Neural progenitor cell (in vitro differentiated cells): ENCODE data around the gene ANKHD1. TPM values are rescaled to one million over a fixed set of nuclear protein-coding genes. Genes with fewer than 3 reads are reported as not detected.
A peak's percentile ranks its signal among the peaks of the same experiment; 100 is the strongest.

ENCODE experiments used
- DNase-seq: peaks from one replicate; pipeline ENCODE4 v3.0.0-alpha.2; 2016; ENCODE audit warnings: low spot score
- H2AFZ ChIP-seq: fragments of 200-600 bp; sonication (generic); replicated peaks from 2 replicates; pipeline ENCODE4 v1.6.1; 2016; ENCODE audit warnings: antibody characterized with exemption
- H3F3A ChIP-seq: fragments of 200-600 bp; sonication (generic); 2 replicates; pipeline ENCODE4 v1.6.1; 2016; ENCODE audit warnings: antibody characterized with exemption, low read depth
- H3K27ac ChIP-seq: fragments of 200-600 bp; sonication (generic); 2 replicates; pipeline ENCODE4 v1.5.1; 2016; ENCODE audit warnings: mild to moderate bottlenecking
- H3K27me3 ChIP-seq: fragments of 200-600 bp; sonication (generic); 2 replicates; pipeline ENCODE4 v1.6.1; 2016; ENCODE audit warnings: mild to moderate bottlenecking, moderate library complexity
- H3K36me3 ChIP-seq: fragments of 200-600 bp; sonication (generic); 2 replicates; pipeline ENCODE4 v1.5.1; 2016
- H3K4me1 ChIP-seq: fragments of 200-600 bp; sonication (generic); 2 replicates; pipeline ENCODE4 v1.6.1; 2016; ENCODE audit warnings: mixed run types
- H3K4me2 ChIP-seq: fragments of 200-600 bp; sonication (generic); 2 replicates; pipeline ENCODE4 v1.6.1; 2016
- H3K4me3 ChIP-seq: fragments of 200-600 bp; sonication (generic); 2 replicates; pipeline ENCODE4 v1.5.1; 2016
- H3K79me2 ChIP-seq: fragments of 200-600 bp; sonication (generic); 2 replicates; pipeline ENCODE4 v1.6.1; 2016; ENCODE audit warnings: low read depth
- H3K9ac ChIP-seq: fragments of 200-600 bp; sonication (generic); 2 replicates; pipeline ENCODE4 v1.6.1; 2016
- H3K9me3 ChIP-seq: fragments of 200-600 bp; sonication (generic); 2 replicates; pipeline ENCODE4 v1.5.1; 2016; ENCODE audit warnings: low read depth
- H4K20me1 ChIP-seq: fragments of 200-600 bp; sonication (generic); 2 replicates; pipeline ENCODE4 v1.6.1; 2016; ENCODE audit warnings: low read depth
- H3K27ac Mint-ChIP-seq: 3 replicates; pipeline ENCODE4 v1.8.0; 2021; ENCODE audit warnings: mixed read lengths
- H3K27me3 Mint-ChIP-seq: 2 replicates; pipeline ENCODE4 v1.8.0; 2022; ENCODE audit warnings: low read depth, mild to moderate bottlenecking, inconsistent platforms, moderate library complexity, mixed read lengths; ENCODE audit not compliant: insufficient read depth
- H3K36me3 Mint-ChIP-seq: 3 replicates; pipeline ENCODE4 v1.8.0; 2021; ENCODE audit warnings: mixed read lengths
- H3K4me1 Mint-ChIP-seq: 3 replicates; pipeline ENCODE4 v1.8.0; 2021; ENCODE audit warnings: mixed read lengths
- H3K4me3 Mint-ChIP-seq: 3 replicates; pipeline ENCODE4 v1.8.0; 2021; ENCODE audit warnings: mild to moderate bottlenecking, moderate library complexity, mixed read lengths
- H3K9me3 Mint-ChIP-seq: 3 replicates; pipeline ENCODE4 v1.8.0; 2020; ENCODE audit warnings: mixed read lengths
- CTCF ChIP-seq: fragments of 200-600 bp; sonication (generic); IDR thresholded peaks from 2 replicates; pipeline ENCODE4 v1.5.1; 2017; ENCODE audit warnings: antibody characterized with exemption, mild to moderate bottlenecking
- EZH2 ChIP-seq: fragments of 200-600 bp; sonication (generic); IDR thresholded peaks from 2 replicates; pipeline ENCODE4 v1.6.1; 2017; ENCODE audit warnings: antibody characterized with exemption, mild to moderate bottlenecking, moderate library complexity
- EZH2phosphoT487 ChIP-seq: fragments of 200-600 bp; sonication (generic); IDR thresholded peaks from 2 replicates; pipeline ENCODE4 v1.6.1; 2017; ENCODE audit warnings: antibody characterized with exemption
- total RNA-seq: library from RNA; depleted of rRNA; stranded (reverse); fragments of >200 nt; gene quantifications from 2 replicates; pipeline ENCODE4 v1.2.3, GENCODE V29; 2015; ENCODE audit warnings: low replicate concordance

ANKHD1 gene
- total RNA-seq, 1 donor from 2014 or later = 110 TPM

GRCh38 chr5:140553657-140554056 lies 152.0 kb downstream of the ANKHD1 start:
- H3K27me3 ChIP-seq = no peaks in the 10 kb centered on the region
- no peak for TF ChIP-seq EZH2
- no peak for TF ChIP-seq CTCF
- TF ChIP-seq EZH2phosphoT487 = no peak
- no peak overlapping the region for H3K9ac ChIP-seq
- no peaks in the 10 kb centered on the region for H3K36me3 ChIP-seq
- H3K4me3 ChIP-seq = no peak overlapping the region
- H3K4me2 ChIP-seq = no peak overlapping the region
- no peaks in the 10 kb centered on the region for H3K9me3 Mint-ChIP-seq
- peaks cover 14% of the 10 kb centered on the region for H3F3A ChIP-seq
- H2AFZ ChIP-seq = no peak overlapping the region
- DNase-seq = no peak
- peaks cover 13% of the 10 kb centered on the region for H3K4me1 ChIP-seq
- no peak overlapping the region for H3K27ac ChIP-seq
- H4K20me1 ChIP-seq = peaks cover 20% of the 10 kb centered on the region
- no peaks in the 10 kb centered on the region for H3K9me3 ChIP-seq
- H3K36me3 Mint-ChIP-seq = peaks cover 30% of the 10 kb centered on the region
- peaks cover 8% of the 10 kb centered on the region for H3K27me3 Mint-ChIP-seq
- no peak overlapping the region for H3K27ac Mint-ChIP-seq
- H3K79me2 ChIP-seq = peaks cover 46% of the 10 kb centered on the region
- peaks cover 24% of the 10 kb centered on the region for H3K4me1 Mint-ChIP-seq
- H3K4me3 Mint-ChIP-seq = no peak overlapping the region

GRCh38 chr5:140554454-140554853 lies 152.8 kb downstream of the ANKHD1 start:
- H3K79me2 ChIP-seq = peaks cover 46% of the 10 kb centered on the region
- peaks cover 7% of the 10 kb centered on the region for H3F3A ChIP-seq
- H3K36me3 ChIP-seq = no peaks in the 10 kb centered on the region
- H3K4me3 ChIP-seq = no peak overlapping the region
- Mint-ChIP-seq H3K4me1 (peaks cover 20% of the 10 kb centered on the region), H3K27me3 (peaks cover 4% of the 10 kb centered on the region), H3K9me3 (no peaks in the 10 kb centered on the region), H3K4me3 (no peak overlapping the region), H3K27ac (no peak overlapping the region), H3K36me3 (peaks cover 29% of the 10 kb centered on the region)
- peaks cover 12% of the 10 kb centered on the region for H3K4me1 ChIP-seq
- H3K9ac ChIP-seq = no peak overlapping the region
- no peaks in the 10 kb centered on the region for H3K9me3 ChIP-seq
- TF ChIP-seq EZH2 = no peak
- H4K20me1 ChIP-seq = peaks cover 14% of the 10 kb centered on the region
- H3K27me3 ChIP-seq = no peaks in the 10 kb centered on the region
- no peak overlapping the region for H2AFZ ChIP-seq
- no peak overlapping the region for H3K4me2 ChIP-seq
- no peak overlapping the region for H3K27ac ChIP-seq
- DNase-seq = no peak

GRCh38 chr5:140555747-140556312 lies 154.2 kb downstream of the ANKHD1 start:
- H3K27me3 ChIP-seq = no peaks in the 10 kb centered on the region
- H2AFZ ChIP-seq = no peak overlapping the region
- DNase-seq = no peak
- peak overlapping the region; percentile 93 for H3K4me2 ChIP-seq
- H3K27me3 Mint-ChIP-seq = peaks cover 4% of the 10 kb centered on the region
- peaks cover 20% of the 10 kb centered on the region for H3K4me1 Mint-ChIP-seq
- H3K79me2 ChIP-seq = peaks cover 46% of the 10 kb centered on the region
- H4K20me1 ChIP-seq = peaks cover 14% of the 10 kb centered on the region
- peak overlapping the region; percentile 93 for H3K4me3 Mint-ChIP-seq
- no peaks in the 10 kb centered on the region for H3K9me3 Mint-ChIP-seq
- H3K9me3 ChIP-seq = no peaks in the 10 kb centered on the region
- H3K4me3 ChIP-seq = peak overlapping the region; percentile 84
- TF ChIP-seq EZH2phosphoT487 (no peak), CTCF (no peak), EZH2 (no peak)
- H3K27ac ChIP-seq = no peak overlapping the region
- H3F3A ChIP-seq = peaks cover 7% of the 10 kb centered on the region
- peaks cover 12% of the 10 kb centered on the region for H3K4me1 ChIP-seq
- no peaks in the 10 kb centered on the region for H3K36me3 ChIP-seq
- H3K36me3 Mint-ChIP-seq = peaks cover 19% of the 10 kb centered on the region
- no peak overlapping the region for H3K27ac Mint-ChIP-seq
- H3K9ac ChIP-seq = peak overlapping the region; percentile 77

GRCh38 chr5:140556438-140556837 lies 154.8 kb downstream of the ANKHD1 start:
- Histone ChIP-seq H3K4me3 (peak overlapping the region; percentile 84), H3K79me2 (peaks cover 46% of the 10 kb centered on the region), H3K27ac (no peak overlapping the region), H3K9me3 (no peaks in the 10 kb centered on the region), H3K27me3 (no peaks in the 10 kb centered on the region), H2AFZ (no peak overlapping the region), H3K9ac (peak overlapping the region; percentile 77), H4K20me1 (peaks cover 14% of the 10 kb centered on the region), H3K36me3 (no peaks in the 10 kb centered on the region), H3K4me1 (peaks cover 12% of the 10 kb centered on the region), H3K4me2 (peak overlapping the region; percentile 93), H3F3A (peaks cover 7% of the 10 kb centered on the region)
- Mint-ChIP-seq H3K27me3 (peaks cover 4% of the 10 kb centered on the region), H3K27ac (peak overlapping the region; percentile 26), H3K36me3 (peaks cover 17% of the 10 kb centered on the region), H3K4me1 (peaks cover 20% of the 10 kb centered on the region), H3K9me3 (no peaks in the 10 kb centered on the region), H3K4me3 (peak overlapping the region; percentile 93)
- DNase-seq = no peak
- no peak for TF ChIP-seq EZH2
- no peak for TF ChIP-seq EZH2phosphoT487
- TF ChIP-seq CTCF = no peak
